Loucy (cell line): ENCODE measurements around the gene HPCA.

Experiments used
- EZH2phosphoT487 ChIP-seq: fragments of 200-600 bp; IDR thresholded peaks from 2 replicates; pipeline ENCODE4 v1.6.1; 2018; ENCODE audit warnings: antibody characterized with exemption, mild to moderate bottlenecking, moderate library complexity, borderline replicate concordance
- TF ChIP-seq, protein P1 (sequence below): fragments of 200-600 bp; sonication (generic); conservative IDR thresholded peaks from 2 replicates; pipeline ENCODE4 v1.5.1; 2014; ENCODE audit warnings: mild to moderate bottlenecking, antibody characterized with exemption, low read length

DNA sequence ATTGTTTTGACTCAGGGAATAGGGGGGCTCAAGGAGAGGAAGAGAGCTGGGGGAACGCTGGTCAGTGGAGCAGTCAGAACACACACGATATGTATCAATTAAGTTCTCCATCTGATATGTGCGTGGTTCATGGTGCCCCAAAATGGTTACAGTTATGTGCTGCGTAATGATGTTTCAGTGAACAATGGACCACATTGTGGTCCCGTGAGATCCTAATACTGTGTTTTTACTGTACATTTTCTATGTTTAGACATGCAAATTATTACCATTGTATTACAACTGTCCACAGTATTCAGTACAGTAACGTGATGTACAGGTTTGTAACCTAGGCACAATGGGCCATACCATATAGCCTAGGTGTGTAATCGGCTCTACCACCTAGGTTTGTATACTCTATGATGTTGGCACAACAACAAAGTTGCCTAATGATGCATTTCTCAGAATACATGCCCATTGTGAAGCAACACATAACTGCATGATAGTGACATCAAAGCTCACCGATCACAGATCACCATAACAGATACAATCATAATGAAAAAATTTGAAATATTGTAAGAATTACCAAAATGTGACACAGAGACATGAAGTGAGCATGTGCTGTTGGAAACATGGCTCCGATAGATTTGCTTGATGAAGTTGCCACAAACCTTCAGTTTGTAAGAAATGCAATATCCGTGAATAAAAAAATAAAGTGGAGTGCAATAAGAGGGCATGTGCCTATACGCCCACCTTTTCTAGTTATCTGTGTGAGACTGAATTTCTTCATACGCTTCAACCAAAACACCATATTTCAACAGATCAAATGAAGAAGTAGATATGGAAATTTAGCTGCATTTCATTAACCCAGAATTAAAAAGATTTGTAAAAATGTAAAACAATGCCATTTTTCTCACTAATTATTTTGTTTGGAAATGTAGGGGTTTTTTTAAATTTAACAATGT lies 29.7 kb downstream of the HPCA start:
- TF ChIP-seq, protein P1, sequence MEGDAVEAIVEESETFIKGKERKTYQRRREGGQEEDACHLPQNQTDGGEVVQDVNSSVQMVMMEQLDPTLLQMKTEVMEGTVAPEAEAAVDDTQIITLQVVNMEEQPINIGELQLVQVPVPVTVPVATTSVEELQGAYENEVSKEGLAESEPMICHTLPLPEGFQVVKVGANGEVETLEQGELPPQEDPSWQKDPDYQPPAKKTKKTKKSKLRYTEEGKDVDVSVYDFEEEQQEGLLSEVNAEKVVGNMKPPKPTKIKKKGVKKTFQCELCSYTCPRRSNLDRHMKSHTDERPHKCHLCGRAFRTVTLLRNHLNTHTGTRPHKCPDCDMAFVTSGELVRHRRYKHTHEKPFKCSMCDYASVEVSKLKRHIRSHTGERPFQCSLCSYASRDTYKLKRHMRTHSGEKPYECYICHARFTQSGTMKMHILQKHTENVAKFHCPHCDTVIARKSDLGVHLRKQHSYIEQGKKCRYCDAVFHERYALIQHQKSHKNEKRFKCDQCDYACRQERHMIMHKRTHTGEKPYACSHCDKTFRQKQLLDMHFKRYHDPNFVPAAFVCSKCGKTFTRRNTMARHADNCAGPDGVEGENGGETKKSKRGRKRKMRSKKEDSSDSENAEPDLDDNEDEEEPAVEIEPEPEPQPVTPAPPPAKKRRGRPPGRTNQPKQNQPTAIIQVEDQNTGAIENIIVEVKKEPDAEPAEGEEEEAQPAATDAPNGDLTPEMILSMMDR = no peak
- TF ChIP-seq EZH2phosphoT487 = no peak
